Suppressor macrophage (primary cell): ENCODE measurements around the gene ZPLD1.
A peak's percentile ranks its signal among the peaks of the same experiment; 100 is the strongest.

Source experiments
- DNase-seq, 4 experiments: peaks; one replicate each; pipeline ENCODE4 v3.0.0-alpha.2; 2020 to 2022

Gene ZPLD1

GRCh38 chr3:102470066-102470465 lies 35.3 kb downstream of the ZPLD1 start:
- DNase-seq, result no peak

DNA sequence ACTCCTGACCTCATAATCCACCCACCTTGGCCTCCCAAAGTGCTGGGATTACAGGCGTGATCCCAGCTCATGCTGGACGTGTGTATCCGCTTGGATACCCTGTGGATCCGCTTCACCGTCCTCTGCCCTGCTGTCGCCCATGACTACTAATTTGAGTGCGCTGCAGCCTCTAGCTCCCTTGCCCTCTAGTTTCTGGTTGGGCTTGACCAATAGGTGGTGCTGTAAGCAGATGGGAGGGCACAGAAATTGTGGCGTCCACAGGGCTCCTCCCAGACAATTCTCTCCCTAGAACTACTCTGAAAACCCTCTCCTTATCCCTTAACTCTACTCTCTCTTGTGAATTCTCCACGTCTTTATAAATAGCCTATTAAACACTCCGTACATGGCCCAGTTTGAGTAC lies 36.2 kb downstream of the ZPLD1 start:
- peak in 2 of 4 experiments; percentile 2 to 6 for DNase-seq

GRCh38 chr3:102471491-102471890 lies 36.7 kb downstream of the ZPLD1 start:
- DNase-seq, result no peak

DNA sequence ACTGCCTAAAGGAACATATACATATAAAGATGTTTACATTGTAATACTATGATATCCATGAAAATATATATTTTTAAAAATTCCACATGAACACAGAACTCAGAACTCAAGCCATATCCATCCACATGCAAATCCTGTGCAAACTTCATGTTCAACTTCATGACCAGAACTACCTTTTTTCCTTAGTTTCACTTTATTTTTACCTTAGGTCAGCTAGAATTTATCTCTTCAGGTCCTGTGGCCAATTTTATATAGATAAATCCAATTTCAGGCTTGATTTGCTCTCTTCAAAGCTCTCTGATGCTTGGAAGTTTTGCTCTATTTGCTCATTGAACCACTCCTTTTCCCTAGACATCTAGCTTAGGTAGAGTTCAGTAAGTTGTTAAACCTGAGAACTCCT lies 38.8 kb downstream of the ZPLD1 start:
- no peak for DNase-seq

DNA sequence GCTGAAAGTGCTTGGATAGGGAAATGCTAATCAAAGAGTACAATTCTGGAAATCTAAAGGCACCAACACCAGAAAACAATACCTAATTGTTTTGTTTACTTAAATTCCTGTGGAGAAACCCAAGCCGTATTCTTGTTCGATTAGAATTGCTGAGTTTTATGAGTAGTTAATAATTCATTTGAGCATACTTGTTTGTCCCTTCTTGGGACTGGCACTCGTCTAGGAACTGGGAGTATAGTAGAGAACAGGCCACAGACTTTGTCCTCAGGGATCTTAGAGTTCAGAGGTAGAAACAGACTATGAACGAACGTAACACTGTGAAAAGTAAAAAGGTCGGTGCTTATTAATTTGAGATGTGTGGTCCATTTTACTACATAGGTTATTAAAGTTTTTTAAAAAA lies 39.4 kb downstream of the ZPLD1 start:
- DNase-seq, result no peak

GRCh38 chr3:102476198-102476597 lies 41.4 kb downstream of the ZPLD1 start:
- DNase-seq, result no peak

DNA sequence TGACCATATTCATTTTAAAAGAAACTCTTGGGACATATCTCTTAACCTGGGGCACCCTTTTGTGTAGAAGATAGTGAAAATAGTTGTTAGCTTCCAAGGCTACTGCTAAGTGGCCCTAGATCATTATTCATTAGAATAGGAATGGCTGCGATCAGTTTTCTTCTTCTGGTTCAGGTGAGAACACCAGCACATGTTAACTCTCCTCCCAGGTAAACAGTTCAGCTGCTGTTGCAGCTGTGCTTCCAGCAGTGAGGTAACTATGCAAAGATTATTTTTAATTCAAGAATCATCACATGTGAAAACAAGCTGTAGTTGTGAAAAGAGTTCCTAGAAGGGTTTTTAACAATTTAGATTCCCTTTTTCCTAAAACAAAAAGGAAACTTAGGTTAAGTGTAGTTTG lies 43.3 kb downstream of the ZPLD1 start:
- no peak for DNase-seq

DNA sequence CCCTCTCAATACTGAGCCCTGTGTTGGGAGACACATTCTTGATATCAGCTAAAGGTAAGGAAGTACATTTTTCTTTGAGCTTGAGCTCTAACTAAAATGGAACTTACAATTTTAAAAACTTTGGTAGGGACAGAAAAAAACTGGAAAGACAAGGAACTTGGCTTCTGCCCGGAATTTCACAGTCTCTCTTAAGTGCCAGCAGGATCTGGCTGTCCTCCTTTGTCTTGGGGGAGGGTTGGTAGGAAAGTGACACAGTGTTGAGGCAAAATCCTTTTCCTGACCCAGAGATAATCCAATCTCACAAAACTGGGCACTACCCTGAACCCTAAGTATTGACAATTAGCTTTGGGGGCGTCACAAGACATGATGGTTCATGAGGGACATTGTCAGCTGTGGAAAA lies 45.3 kb downstream of the ZPLD1 start:
- DNase-seq, result no peak

DNA sequence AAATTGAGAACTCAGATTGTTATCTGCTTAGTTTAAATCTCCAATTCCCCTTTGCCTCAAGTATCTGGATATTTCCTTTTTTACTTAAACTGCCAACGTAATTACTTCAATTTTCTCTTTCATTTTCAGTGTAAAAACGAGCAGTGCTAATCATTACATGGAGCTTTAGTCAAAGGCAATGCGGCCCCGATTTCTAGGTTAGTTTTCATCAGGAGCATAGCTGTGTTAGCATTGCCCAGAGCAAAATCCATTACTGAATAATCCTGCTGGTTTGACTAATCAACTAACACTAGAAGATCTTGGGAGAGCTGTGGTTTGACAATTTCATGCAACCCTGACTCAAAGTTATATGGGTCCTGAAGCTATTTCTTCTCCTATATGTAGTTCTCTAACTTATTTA lies 46.2 kb downstream of the ZPLD1 start:
- DNase-seq, result no peak

- no peak for DNase-seq
Measured at GRCh38 chr3:102483556-102483955, 48.7 kb downstream of the ZPLD1 start.

GRCh38 chr3:102484363-102484762 lies 49.5 kb downstream of the ZPLD1 start:
- no peak for DNase-seq

GRCh38 chr3:102485701-102486100 lies 50.9 kb downstream of the ZPLD1 start:
- no peak for DNase-seq

DNA sequence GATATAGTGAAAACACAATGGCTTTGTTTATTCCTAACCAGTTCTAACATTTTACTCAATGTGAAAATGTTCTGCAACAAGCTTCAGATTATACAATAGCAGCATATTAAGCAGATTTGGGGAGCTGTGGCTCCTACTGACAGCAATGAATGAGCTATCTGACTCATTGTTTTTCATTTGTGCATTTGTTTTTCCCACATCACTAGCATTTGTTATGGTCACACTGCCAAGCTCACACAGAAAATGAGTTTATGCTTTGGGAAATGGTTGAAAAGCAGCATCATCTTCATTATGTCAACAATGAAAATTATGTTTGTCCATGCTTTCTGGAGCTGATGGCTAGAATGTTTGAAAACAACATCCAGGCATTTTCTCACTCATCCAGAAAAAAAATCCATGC lies 53.5 kb downstream of the ZPLD1 start:
- DNase-seq, result no peak

DNA sequence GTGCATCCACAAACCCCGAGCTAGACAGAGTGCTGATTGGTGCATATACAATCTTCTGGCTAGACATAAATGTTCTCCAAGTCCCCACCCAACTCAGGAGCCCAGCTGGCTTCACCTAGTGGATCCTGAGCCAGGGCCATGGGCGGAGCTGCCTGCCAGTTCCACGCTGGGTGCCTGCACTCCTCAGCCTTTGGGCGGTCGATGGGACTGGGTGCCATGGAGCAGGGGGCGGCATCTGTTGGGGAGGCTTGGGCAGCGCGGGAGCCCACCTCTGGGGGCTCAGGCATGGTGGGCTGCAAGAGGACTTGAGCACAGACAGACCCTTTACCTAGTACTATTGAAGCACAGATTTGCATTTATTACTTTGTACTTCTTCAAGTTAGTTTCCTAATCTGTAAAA lies 57.5 kb downstream of the ZPLD1 start:
- DNase-seq, result no peak

GRCh38 chr3:102497571-102497970 lies 62.8 kb downstream of the ZPLD1 start:
- no peak for DNase-seq

GRCh38 chr3:102505542-102505941 lies 70.7 kb downstream of the ZPLD1 start:
- no peak for DNase-seq

GRCh38 chr3:102510663-102511062 lies 75.8 kb downstream of the ZPLD1 start:
- no peak for DNase-seq

- DNase-seq, result no peak
Measured at GRCh38 chr3:102511168-102511567, 76.4 kb downstream of the ZPLD1 start.

- peak in 1 of 4 experiments; percentile 15 for DNase-seq
Measured at GRCh38 chr3:102511639-102512038, 76.8 kb downstream of the ZPLD1 start.

DNA sequence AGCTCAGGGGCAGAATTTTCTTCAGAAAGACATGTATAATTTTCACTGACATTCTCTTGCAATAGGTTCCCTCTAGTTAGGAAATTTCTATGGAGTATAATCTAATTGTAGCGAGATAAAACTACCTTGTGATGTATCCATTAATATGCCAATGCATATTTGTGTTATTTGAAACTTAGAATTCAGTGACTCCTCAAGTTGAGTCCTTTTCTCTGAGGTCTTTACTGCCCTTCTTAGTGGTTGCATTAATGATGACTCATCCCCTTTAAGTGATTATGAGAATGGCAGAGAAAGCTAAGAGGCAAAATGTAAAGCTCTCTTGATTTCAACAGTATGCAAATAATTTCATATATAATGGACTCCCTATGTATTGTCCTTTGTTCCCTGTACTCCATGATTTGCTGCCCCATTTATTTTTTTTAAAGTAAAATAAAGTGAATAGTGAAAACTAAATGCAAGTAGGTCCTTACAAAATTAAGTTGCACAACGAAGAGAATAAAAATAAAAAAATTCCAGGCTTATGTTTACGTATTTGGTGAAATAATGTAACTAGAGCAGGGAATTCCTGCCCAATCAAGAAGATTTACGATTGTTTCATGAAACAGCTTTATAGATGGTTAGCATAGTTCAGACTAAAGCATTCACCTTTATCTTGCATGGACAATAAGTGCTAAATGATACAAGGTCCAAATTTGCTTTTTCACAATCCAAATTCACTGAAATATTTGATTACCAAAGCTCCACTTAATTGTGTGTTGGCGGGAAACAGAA lies 78.1 kb downstream of the ZPLD1 start:
- no peak for DNase-seq

DNA sequence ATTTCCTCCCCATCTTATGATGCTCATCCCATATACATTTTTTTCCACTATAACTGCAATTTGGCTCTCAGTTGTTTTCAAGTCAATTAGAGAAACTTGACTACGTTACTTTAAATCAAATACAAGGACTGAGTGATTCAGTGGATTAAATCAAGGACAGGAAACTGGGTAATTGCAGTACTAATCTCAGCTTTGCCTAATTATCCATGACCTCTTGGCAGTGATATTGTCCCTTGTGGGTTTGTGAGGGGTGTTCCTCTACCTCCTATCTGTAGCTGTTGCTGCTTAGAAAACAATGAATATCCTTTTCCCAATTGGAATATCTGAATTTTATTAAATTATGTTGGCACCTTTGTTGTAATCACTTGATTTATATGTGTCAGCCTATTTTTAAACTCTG lies 79.4 kb downstream of the ZPLD1 start:
- DNase-seq, result no peak

DNA sequence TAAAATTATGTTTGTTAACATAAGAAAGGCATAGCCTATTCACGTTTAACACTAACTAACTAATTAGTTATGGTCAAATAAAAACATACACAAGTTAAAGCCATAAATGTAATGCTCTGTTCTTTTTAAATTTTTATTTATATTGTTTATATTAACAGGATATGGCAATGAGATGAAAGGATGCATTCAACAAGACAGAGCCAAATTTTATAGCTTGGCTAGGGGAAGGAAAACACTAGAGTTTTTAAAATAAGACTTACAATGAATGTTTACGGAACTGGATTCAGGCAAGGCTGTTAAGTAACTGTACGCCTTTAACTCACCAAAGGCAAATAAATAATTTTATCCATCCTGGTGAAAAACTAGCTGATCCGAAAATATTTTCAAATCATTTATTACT lies 86.4 kb downstream of the ZPLD1 start:
- DNase-seq, result no peak

DNA sequence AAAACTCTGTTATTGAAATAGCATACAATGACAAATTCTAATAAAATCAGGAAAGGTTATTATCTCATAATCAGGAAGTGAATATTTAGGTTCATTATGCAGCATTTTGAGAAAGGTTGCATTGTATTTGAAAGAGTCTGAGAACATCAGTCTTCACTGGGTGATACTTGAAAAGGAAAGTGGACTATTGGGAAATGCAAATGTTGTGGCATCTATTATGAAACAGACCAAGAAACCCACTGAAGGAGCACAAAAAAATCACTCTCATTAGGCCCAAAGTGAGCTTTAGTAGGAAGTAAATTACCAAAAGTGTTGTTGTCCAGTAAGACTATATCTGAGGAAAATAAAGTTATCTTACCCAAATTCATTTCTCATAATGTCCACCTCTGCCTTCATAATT lies 90.8 kb downstream of the ZPLD1 start:
- DNase-seq, result no peak

DNA sequence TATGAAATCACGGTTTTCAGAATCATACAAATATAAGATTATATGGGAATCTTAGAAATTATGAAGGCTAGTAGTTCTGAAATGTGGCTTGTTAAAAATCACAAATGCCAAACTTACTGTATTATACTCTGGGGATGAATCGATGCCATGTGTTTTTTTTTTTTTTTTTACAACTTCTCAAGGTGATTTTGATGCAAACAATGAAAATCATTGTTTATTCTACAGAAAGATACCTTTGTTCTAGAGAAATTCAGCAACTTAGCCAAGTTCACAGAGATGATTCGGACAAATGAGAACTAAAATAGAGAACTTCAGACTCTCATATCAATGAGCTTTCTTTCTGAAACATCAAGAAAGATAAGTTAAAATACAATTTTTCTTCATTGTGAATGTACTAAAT lies 92.0 kb downstream of the ZPLD1 start:
- DNase-seq, result no peak

GRCh38 chr3:102528727-102529126 lies 93.9 kb downstream of the ZPLD1 start:
- no peak for DNase-seq
